ENCODE results near the gene GRXCR1. TPM values are rescaled to one million over a fixed set of nuclear protein-coding genes. Genes with fewer than 3 reads are reported as not detected.

The GRXCR1 gene
- total RNA-seq, result not detected in 2 replicates

DNA sequence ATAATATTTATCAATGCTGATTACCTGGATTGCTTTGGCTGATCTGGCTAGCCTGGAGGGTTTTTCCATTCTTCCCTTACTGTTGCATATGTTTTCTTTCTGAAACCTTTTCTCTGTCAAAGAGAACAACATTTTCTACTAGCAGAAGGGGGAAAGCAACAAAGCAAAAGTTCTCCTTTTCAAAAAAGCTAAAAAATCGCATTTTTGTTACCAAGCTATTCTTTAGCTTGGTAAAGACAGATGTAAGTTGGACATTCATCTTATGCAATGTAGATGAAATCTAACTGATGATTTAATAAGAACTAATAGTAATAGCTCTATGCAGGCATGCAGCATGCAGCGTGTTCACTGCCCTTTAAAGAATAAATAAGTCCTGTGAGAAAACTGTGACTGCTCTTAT is at the start of gene GRXCR1:
GRXCR1 (plus strand) TSS at position 301 of the 400 bp plus-strand sequence. CDS start 554 bp downstream, outside the sequence.

Other genes with a start within 250 kb of the GRXCR1 start
- gene ATP8A1, start 235.6 kb upstream of the GRXCR1 start, total RNA-seq, result 10.5 and 12.8 TPM in 2 replicates